ENCODE results near the gene NFKBIE. TPM values are rescaled to one million over a fixed set of nuclear protein-coding genes. Genes with fewer than 3 reads are reported as not detected.
A peak's percentile ranks its signal among the peaks of the same experiment; 100 is the strongest.

Gene NFKBIE
- total and polyA plus RNA-seq, 2 of the 13 experiments (the other 11 are each of a cell fraction or from before 2014, with no cell fraction given), result 6.7 to 14.5 TPM

- TF ChIP-seq HMGXB4 (CRISPR knock-in tag; IDR thresholded peaks at IDR 0.05; ENCODE audit: borderline replicate concordance in 1 of 2, low read depth in 1 of 2), result peak in 1 of 2 experiments; percentile 51; a peak in 1 of 4 replicates
- no peak for TF ChIP-seq PRDM4 (CRISPR knock-in tag; IDR thresholded peaks at IDR 0.05; ENCODE audit: borderline replicate concordance)
- TF ChIP-seq EZH2 (conservative IDR thresholded peaks at IDR 0.05; ENCODE audit: low read depth, low read length), result peak; percentile 80; the same call in 1 of the 2 replicates
- TF ChIP-seq ZNF282 (IDR thresholded peaks at IDR 0.05; ENCODE audit: partially characterized antibody), result no peak
- TF ChIP-seq RXRA (CRISPR knock-in tag; IDR thresholded peaks at IDR 0.05), result no peak
- TF ChIP-seq ZNF670 (CRISPR knock-in tag; IDR thresholded peaks at IDR 0.05; ENCODE audit: borderline replicate concordance), result no peak
- TF ChIP-seq SMC3 (IDR thresholded peaks at IDR 0.05; ENCODE audit: low read length), result no peak
- no peak for TF ChIP-seq MAZ (IDR thresholded peaks at IDR 0.05; ENCODE audit: borderline replicate concordance, low read depth, low read length)
- TF ChIP-seq MAZ (CRISPR knock-in tag; IDR thresholded peaks at IDR 0.05; ENCODE audit: low read depth), result no peak
- TF ChIP-seq CENPT (CRISPR knock-in tag; IDR thresholded peaks at IDR 0.05; ENCODE audit: low read depth), result no peak
- TF ChIP-seq ZNF772 (CRISPR knock-in tag; IDR thresholded peaks at IDR 0.05), result peak; percentile 15; the same call in 1 of the 2 replicates
- TF ChIP-seq, protein P1, sequence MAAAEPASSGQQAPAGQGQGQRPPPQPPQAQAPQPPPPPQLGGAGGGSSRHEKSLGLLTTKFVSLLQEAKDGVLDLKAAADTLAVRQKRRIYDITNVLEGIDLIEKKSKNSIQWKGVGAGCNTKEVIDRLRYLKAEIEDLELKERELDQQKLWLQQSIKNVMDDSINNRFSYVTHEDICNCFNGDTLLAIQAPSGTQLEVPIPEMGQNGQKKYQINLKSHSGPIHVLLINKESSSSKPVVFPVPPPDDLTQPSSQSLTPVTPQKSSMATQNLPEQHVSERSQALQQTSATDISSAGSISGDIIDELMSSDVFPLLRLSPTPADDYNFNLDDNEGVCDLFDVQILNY (CRISPR knock-in tag; conservative IDR thresholded peaks at IDR 0.05), result no peak
- TF ChIP-seq PAF1 (CRISPR knock-in tag; IDR thresholded peaks at IDR 0.05), result no peak
- TF ChIP-seq SNAPC4 (CRISPR knock-in tag; IDR thresholded peaks at IDR 0.05), result no peak
- no peak for TF ChIP-seq TRIM24 (CRISPR knock-in tag; IDR thresholded peaks at IDR 0.05)
- no peak for TF ChIP-seq ZBTB2 (CRISPR knock-in tag; IDR thresholded peaks at IDR 0.05; ENCODE audit: low read depth)
Observed at GRCh38 chr6:44217332-44218143, 47.8 kb downstream of the NFKBIE start (continued).

Data from HepG2 (cell line).